H1 (cell line): ENCODE measurements around the gene ZNF385B. TPM values are rescaled to one million over a fixed set of nuclear protein-coding genes. Genes with fewer than 3 reads are reported as not detected.

ENCODE experiments used
- BRCA1 ChIP-seq: IDR thresholded peaks from 2 replicates; pipeline ENCODE4 v1.6.1; 2012; ENCODE audit warnings: low read depth, low read length, improper control_type of control experiment
- CHD1 ChIP-seq: IDR thresholded peaks from 2 replicates; pipeline ENCODE4 v1.6.1; 2012; ENCODE audit warnings: low read depth, low read length, improper control_type of control experiment
- SIX5 ChIP-seq: IDR thresholded peaks from 2 replicates; pipeline ENCODE4 v1.6.1; 2011; ENCODE audit warnings: mild to moderate bottlenecking, low read depth, low read length
- SP4 ChIP-seq: IDR thresholded peaks from 2 replicates; pipeline ENCODE4 v1.6.1; 2012; ENCODE audit warnings: low read length, inconsistent platforms
- SRF ChIP-seq: IDR thresholded peaks from 2 replicates; pipeline ENCODE4 v1.6.1; 2011; ENCODE audit warnings: mild to moderate bottlenecking, low read depth, low read length, moderate library complexity
- USF2 ChIP-seq: IDR thresholded peaks from 2 replicates; pipeline ENCODE4 v1.6.1; 2011; ENCODE audit warnings: low read length, improper control_type of control experiment
- polyA plus RNA-seq, 7 experiments: library from polyadenylated mRNA; depleted of rRNA in 3 of 7; stranded (reverse) in 5 of 7; unstranded in 2 of 7; fragments of >200 nt in 5 of 7; fragments of 200-250 nt in 2 of 7; gene quantifications; 1 replicate in 5 of 7; 2 replicates in 1 of 7; 4 replicates in 1 of 7; pipeline versions ENCODE4 v1.2.1 to v1.2.3, GENCODE V29; 2011 to 2013; ENCODE audit warnings: missing spikeins in 2 of 7, mixed read lengths in 2 of 7
- total RNA-seq: library from RNA; stranded (reverse); fragmentation: NEBNext Ultra II Directional; extraction: Animal tissue kit (Norgen Biotek cat#: 25700); gene quantifications from 2 replicates; pipeline ENCODE4 v1.2.1, GENCODE V29; 2021

The ZNF385B gene
- total and polyA plus RNA-seq, 2 of the 8 experiments (the other 6 are each of a cell fraction or from before 2014, with no cell fraction given): 1.1 to 3.7 TPM

DNA sequence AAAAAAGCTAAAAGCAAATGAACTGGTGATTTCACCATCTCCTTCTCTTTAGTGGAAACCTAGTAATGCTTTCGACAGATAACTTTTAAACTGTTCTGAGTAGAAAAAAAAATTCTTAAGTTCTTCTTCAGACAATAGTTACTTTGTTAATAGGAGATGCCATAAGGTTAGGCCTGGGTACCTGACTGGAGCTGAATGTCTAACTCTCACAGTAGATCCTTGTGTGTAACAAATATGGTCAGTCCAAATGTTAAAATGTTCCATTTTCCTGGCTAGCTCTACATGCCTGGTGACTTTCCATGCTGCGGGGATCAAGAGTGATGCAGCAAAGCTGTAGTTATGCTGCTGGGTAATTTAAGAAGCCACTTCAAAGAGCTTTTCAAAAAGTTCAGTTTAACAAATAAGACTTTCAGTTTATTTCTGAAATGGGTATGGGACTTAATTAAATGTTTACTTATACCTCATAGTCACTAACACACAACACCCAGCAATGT is 332.8 kb downstream of the ZNF385B start (continued):
- TF ChIP-seq BRCA1: no peak
- TF ChIP-seq SP4: no peak
- no peak for TF ChIP-seq SRF
- TF ChIP-seq SIX5: no peak
- TF ChIP-seq CHD1: no peak
- TF ChIP-seq USF2: no peak
